ENCODE data around the gene USP3. TPM values are rescaled to one million over a fixed set of nuclear protein-coding genes. Genes with fewer than 3 reads are reported as not detected.
A peak's percentile ranks its signal among the peaks of the same experiment; 100 is the strongest.

USP3 gene
- total and polyA plus RNA-seq, 9 of the 15 experiments (the other 6 are each of a cell fraction or from before 2014, with no cell fraction given) = 17.3 to 54.3 (median 34.8) TPM

DNA sequence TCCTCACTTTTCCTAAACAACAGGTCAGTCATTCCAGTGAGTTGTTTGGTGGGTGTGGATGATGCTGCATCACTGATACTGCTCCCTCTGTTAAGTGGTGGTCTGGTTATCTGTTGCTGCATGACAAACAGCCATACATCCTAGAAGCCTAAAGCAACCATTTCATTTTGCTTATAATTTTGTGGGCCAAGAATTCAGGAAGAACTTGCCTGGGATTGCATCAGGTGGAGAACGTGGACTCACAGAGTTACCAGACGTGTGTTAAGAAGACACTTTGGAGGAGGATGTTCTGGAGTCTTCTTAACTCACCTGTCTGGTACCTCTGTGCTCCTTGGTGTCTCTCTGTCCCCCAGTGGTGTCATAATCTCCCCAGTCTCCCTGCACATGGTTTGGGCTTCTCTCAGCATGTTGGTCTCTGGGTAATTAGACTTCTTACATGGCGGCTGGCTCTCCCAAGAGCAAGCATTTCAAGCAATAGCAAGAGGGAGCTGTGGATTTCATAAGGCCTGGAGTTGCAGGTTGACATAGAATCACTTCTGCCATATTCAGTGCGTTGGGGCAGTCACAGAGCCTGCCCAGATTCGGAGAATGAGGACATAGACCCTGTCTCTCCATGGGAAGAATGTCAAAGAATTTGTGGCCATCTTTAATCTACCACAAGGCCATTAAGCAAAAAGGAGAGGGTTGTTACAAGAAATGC is 20.1 kb downstream of the USP3 start (continued):
- TF ChIP-seq, protein P1, sequence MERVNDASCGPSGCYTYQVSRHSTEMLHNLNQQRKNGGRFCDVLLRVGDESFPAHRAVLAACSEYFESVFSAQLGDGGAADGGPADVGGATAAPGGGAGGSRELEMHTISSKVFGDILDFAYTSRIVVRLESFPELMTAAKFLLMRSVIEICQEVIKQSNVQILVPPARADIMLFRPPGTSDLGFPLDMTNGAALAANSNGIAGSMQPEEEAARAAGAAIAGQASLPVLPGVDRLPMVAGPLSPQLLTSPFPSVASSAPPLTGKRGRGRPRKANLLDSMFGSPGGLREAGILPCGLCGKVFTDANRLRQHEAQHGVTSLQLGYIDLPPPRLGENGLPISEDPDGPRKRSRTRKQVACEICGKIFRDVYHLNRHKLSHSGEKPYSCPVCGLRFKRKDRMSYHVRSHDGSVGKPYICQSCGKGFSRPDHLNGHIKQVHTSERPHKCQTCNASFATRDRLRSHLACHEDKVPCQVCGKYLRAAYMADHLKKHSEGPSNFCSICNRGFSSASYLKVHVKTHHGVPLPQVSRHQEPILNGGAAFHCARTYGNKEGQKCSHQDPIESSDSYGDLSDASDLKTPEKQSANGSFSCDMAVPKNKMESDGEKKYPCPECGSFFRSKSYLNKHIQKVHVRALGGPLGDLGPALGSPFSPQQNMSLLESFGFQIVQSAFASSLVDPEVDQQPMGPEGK (CRISPR knock-in tag; IDR thresholded peaks at IDR 0.05; ENCODE audit: borderline replicate concordance) = no peak
- TF ChIP-seq ZNF316 (IDR thresholded peaks at IDR 0.05) = no peak
- TF ChIP-seq CCAR2 (IDR thresholded peaks at IDR 0.05; ENCODE audit: low read depth, low read length) = no peak
- no peak for TF ChIP-seq SP1 (CRISPR knock-in tag; IDR thresholded peaks at IDR 0.05)
- no peak for TF ChIP-seq LARP7 (IDR thresholded peaks at IDR 0.05)
- TF ChIP-seq CEBPB (tag; IDR thresholded peaks at IDR 0.05) = peak; percentile 66
- no peak for TF ChIP-seq BRCA1 (IDR thresholded peaks at IDR 0.05)
- TF ChIP-seq BRCA1 (CRISPR knock-in tag; IDR thresholded peaks at IDR 0.05) = no peak
- TF ChIP-seq ZNF644 (tag; IDR thresholded peaks at IDR 0.05; ENCODE audit: low read depth) = peak; percentile 10; the same call in 1 of the 2 replicates
- no peak for TF ChIP-seq TCFL5 (CRISPR knock-in tag; conservative IDR thresholded peaks at IDR 0.05)
- TF ChIP-seq PHB (CRISPR knock-in tag; IDR thresholded peaks at IDR 0.05) = no peak
- TF ChIP-seq CREBBP (IDR thresholded peaks at IDR 0.05; ENCODE audit: low read depth, low read length) = no peak
- no peak for TF ChIP-seq CHD7 (IDR thresholded peaks at IDR 0.05; ENCODE audit: low read depth, low read length)
- TF ChIP-seq WHSC1 (IDR thresholded peaks at IDR 0.05; ENCODE audit: low read length) = no peak
- TF ChIP-seq HMGN3 (IDR thresholded peaks at IDR 0.05; ENCODE audit: borderline replicate concordance, extremely low read depth, insufficient read length, low read depth, low read length) = no peak

Data from K562 (cell line).